CD1c-positive myeloid dendritic cell (primary cell): ENCODE data around the gene CNKSR1.

Experiments
- DNase-seq: peaks from one replicate; pipeline ENCODE4 v3.0.0-alpha.2; 2016; ENCODE audit errors: extremely low spot score

The CNKSR1 gene

DNA sequence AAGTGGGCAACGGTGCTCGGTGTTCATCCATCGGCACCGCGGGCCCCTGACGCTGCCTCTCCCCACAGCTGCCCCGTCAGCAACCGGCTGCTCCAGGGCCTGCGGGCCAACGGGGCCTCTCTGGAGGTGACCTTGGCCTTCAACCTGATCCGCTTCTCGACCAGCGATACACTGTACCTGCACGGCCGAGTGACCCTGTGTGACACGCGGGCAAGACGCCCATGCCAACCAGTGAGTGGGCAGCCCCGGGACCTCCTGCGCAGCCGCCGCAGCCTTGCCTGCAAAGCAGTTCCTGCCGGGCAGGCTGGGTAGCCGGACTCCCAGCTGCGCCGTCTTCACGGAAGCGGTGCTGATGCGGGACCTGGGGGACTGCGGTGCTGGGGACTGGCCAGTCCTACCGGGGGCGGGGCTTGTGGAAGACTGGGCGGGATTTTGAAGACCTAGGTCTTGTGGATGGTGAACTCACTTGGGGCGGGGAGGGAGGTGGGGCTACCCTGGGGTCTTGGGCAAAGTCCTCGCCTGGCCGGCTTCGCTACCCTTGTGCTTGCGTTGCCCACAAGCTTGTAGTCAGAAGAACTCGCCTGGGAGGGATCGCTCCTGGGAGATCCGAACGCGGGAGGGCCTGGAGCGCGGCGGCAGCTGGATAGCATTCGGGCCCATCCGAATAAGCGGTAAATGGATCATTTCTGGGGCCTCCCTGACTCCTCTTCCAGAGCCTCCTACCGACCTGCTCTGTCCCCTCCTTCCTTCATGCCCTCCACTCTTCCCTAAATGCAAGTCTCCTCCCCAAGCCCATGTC, 47.9 kb downstream of the CNKSR1 start:
- DNase-seq = peak; percentile 47

DNA sequence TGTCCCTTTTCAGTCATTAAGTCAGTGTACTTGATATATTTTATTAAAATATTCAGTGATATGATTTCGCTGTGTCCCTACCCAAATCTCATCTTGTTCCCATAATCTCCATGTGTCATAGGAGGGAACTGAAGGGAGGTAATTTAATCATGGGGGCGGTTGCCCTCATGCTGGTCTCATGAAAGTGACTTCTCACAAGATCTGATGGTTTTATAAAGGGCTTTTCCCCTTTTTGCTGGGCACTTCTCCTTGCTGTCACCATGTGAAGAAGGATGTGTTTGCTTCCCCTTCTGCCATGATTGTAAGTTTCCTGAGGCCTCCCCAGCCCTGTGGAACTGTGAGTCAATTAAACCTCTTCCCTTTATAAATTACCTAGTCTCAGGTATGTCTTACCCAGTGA, 53.4 kb downstream of the CNKSR1 start:
- peak; percentile 72 for DNase-seq

DNA sequence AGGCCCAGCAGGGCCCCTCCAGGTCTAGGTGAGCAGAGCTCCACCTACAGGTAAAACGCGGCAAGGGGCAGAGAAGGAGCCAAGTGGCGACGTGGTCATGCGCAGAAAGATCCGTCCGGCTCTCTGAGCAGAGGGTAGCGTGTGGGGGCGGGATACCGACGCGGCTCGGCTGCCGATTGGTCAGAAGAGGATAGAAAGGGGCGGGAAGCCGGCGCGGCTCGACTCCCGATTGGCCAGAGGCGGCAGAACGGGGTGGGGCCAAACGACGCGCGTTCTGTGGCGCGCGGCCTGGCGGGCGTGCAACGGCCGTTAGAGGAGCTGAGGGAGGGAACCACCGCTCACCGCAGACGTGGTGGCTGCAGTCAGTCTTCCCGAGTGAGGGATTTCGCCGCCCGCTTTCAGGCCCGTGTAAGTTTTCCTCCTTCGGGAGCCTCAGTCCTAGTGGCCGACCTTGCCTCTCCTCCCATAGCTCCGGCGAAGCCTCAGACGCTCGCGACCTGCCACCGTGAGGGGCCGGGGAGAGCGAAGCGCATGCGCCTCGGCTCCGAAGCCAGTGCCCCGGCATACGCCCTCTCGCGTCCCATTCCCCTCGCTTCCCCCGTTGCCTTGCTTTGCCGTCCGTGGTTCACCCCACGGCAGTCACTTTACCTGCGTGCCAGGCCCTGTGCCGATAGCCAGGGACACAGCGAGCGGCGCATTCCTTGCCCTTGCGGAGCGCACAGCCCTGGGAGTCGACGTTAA, 56.8 kb downstream of the CNKSR1 start, which contains the start of gene CEP85:
TSS of gene CEP85 (plus strand) at position 298 of the 741 bp plus-strand sequence. CDS start 5,584 bp downstream, outside the sequence.
- DNase-seq = peak; percentile 99

GRCh38 chr1:26234644-26235370, 57.5 kb downstream of the CNKSR1 start:
- DNase-seq = peak; percentile 17

GRCh38 chr1:26237230-26237966, 60.1 kb downstream of the CNKSR1 start:
- DNase-seq = peak; percentile 26
